ENCODE data around the gene MIP.
"Not testable (repeated sequence)": the region's sequence is repeated elsewhere in the genome, so short reads cannot be mapped to it uniquely, and the experiment has no call there.

- not testable (repeated sequence) for TF ChIP-seq CTCF, POLR2A (IDR thresholded peaks at IDR 0.05)
These were observed 52.8 kb downstream of the MIP start for GRCh38 chr12:56401612-56402011.

All from testis (tissue), 2 donors.